Mesenchymal stem cell (in vitro differentiated cells and primary cell): ENCODE data around the gene KRT10.

Experiments used
- DNase-seq: peaks from one replicate; pipeline ENCODE4 v3.0.0-alpha.2; 2013
- H2AFZ ChIP-seq: one replicate; pipeline ENCODE4 v1.6.1; 2013; ENCODE audit warnings: low read depth, mild to moderate bottlenecking, control low read depth, inconsistent platforms, low read length, moderate library complexity
- H2AK5ac ChIP-seq: 2 replicates; pipeline ENCODE4 v1.6.1; 2013; ENCODE audit warnings: low read length, moderate library complexity, mild to moderate bottlenecking, inconsistent platforms; ENCODE audit not compliant: severe bottlenecking
- H2BK120ac ChIP-seq: one replicate; pipeline ENCODE4 v1.6.1; 2013; ENCODE audit warnings: low read depth, mild to moderate bottlenecking, inconsistent platforms, low read length, moderate library complexity
- H2BK12ac ChIP-seq, 2 experiments: one replicate each; pipeline ENCODE4 v1.6.1; 2013; ENCODE audit warnings: inconsistent platforms in 2 of 2, low read length in 2 of 2, mild to moderate bottlenecking in 2 of 2, moderate library complexity in 2 of 2, control low read depth in 1 of 2
- H2BK15ac ChIP-seq: one replicate; pipeline ENCODE4 v1.6.1; 2013; ENCODE audit warnings: mild to moderate bottlenecking, low read depth, inconsistent platforms; ENCODE audit not compliant: poor library complexity, severe bottlenecking
- H2BK5ac ChIP-seq: 2 replicates; pipeline ENCODE4 v1.6.1; 2013; ENCODE audit warnings: low read depth, mild to moderate bottlenecking, low read length, control low read depth, inconsistent platforms; ENCODE audit not compliant: poor library complexity, severe bottlenecking
- H3K14ac ChIP-seq, 2 experiments: one replicate each; pipeline ENCODE4 v1.6.1; 2013; ENCODE audit warnings: inconsistent platforms in 2 of 2, low read length in 2 of 2, control low read depth in 1 of 2, mild to moderate bottlenecking in 1 of 2, moderate library complexity in 1 of 2
- H3K18ac ChIP-seq, 2 experiments: one replicate each; pipeline ENCODE4 v1.6.1; 2013; ENCODE audit warnings: inconsistent platforms in 2 of 2, low read length in 2 of 2, control low read depth in 1 of 2, low read depth in 1 of 2, mild to moderate bottlenecking in 1 of 2
- H3K23ac ChIP-seq, 2 experiments: one replicate each; pipeline ENCODE4 v1.6.1; 2013; ENCODE audit warnings: inconsistent platforms in 2 of 2, low read length in 2 of 2, mild to moderate bottlenecking in 2 of 2, moderate library complexity in 2 of 2, control low read depth in 1 of 2
- H3K27ac ChIP-seq: 2 replicates; pipeline ENCODE4 v1.5.1; 2013; ENCODE audit warnings: mild to moderate bottlenecking, moderate library complexity, low read length, control low read depth, inconsistent platforms; ENCODE audit not compliant: poor library complexity, severe bottlenecking
- H3K27me3 ChIP-seq, 2 experiments: 2 replicates each; pipeline versions ENCODE4 v1.6.1 to v1.7.0; 2013; ENCODE audit warnings: low read length in 2 of 2, mild to moderate bottlenecking in 2 of 2, moderate library complexity in 2 of 2, control low read depth in 1 of 2, inconsistent platforms in 1 of 2; ENCODE audit not compliant: control insufficient read depth in 1 of 2, insufficient read depth in 1 of 2
- H3K36me3 ChIP-seq, 2 experiments: 2 replicates each; pipeline versions ENCODE4 v1.6.1 to v1.7.0; 2013; ENCODE audit warnings: low read length in 2 of 2, control low read depth in 1 of 2, inconsistent platforms in 1 of 2, low read depth in 1 of 2, mild to moderate bottlenecking in 1 of 2; ENCODE audit not compliant: insufficient read depth in 2 of 2, control insufficient read depth in 1 of 2
- H3K4ac ChIP-seq, 2 experiments: one replicate each; pipeline ENCODE4 v1.6.1; 2013; ENCODE audit warnings: inconsistent platforms in 2 of 2, low read length in 2 of 2, mild to moderate bottlenecking in 2 of 2, moderate library complexity in 2 of 2, control low read depth in 1 of 2, low read depth in 1 of 2
- H3K4me1 ChIP-seq: 2 replicates; pipeline ENCODE4 v1.6.1; 2013; ENCODE audit warnings: low read depth, low read length, control low read depth; ENCODE audit not compliant: control insufficient read depth, insufficient read depth
- H3K4me2 ChIP-seq: 2 replicates; pipeline ENCODE4 v1.6.1; 2013; ENCODE audit warnings: low read length, mild to moderate bottlenecking, inconsistent platforms; ENCODE audit not compliant: poor library complexity, severe bottlenecking
- H3K4me3 ChIP-seq, 2 experiments: 2 replicates each; pipeline versions ENCODE4 v1.5.1 to v1.7.0; 2013; ENCODE audit warnings: low read length in 2 of 2, mild to moderate bottlenecking in 2 of 2, control low read depth in 1 of 2, low read depth in 1 of 2; ENCODE audit not compliant: insufficient read depth in 1 of 2
- H3K79me1 ChIP-seq: replicated peaks from 2 replicates; pipeline ENCODE4 v1.6.1; 2013; ENCODE audit warnings: mild to moderate bottlenecking, control low read depth, low read length, inconsistent platforms; ENCODE audit not compliant: poor library complexity, severe bottlenecking
- H3K9ac ChIP-seq: 2 replicates; pipeline ENCODE4 v1.7.0; 2013; ENCODE audit warnings: mild to moderate bottlenecking, low read length, moderate library complexity
- H3K9me3 ChIP-seq: 2 replicates; pipeline ENCODE4 v1.7.0; 2013; ENCODE audit warnings: mild to moderate bottlenecking, low read length; ENCODE audit not compliant: control insufficient read depth
- H4K8ac ChIP-seq: one replicate; pipeline ENCODE4 v1.6.1; 2013; ENCODE audit warnings: inconsistent platforms, mild to moderate bottlenecking, low read length, moderate library complexity
- H4K91ac ChIP-seq: one replicate; pipeline ENCODE4 v1.6.1; 2013; ENCODE audit warnings: mild to moderate bottlenecking, low read length, inconsistent platforms
- WGBS: methylation state at CpG from one replicate; pipeline ENCODE4 v1.1.7; 2013; ENCODE audit warnings: mixed read lengths; 5-methylcytosine and 5-hydroxymethylcytosine counted together

Gene KRT10

DNA sequence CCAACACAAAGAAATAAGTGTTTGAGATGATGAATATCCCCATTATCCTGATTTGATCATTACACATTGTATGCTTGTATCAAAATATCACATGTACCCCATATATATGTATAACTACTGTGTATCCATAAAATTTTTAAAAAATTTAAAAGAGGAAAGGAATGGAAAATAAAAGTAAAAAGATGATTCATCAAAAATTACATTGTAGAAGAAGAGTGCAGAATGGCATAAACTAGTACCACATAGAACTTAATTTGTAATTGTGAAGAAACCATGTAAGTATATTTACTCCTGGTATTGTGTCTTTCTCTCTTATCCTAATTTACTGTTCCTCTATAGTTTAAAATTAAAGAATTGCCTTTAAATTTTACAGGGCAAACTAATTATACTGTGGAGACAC is 11.5 kb upstream of the KRT10 start:
- Histone ChIP-seq H2BK12ac (no peak overlapping the region), H3K79me1 (peaks cover 7% of the 10 kb centered on the region)

DNA sequence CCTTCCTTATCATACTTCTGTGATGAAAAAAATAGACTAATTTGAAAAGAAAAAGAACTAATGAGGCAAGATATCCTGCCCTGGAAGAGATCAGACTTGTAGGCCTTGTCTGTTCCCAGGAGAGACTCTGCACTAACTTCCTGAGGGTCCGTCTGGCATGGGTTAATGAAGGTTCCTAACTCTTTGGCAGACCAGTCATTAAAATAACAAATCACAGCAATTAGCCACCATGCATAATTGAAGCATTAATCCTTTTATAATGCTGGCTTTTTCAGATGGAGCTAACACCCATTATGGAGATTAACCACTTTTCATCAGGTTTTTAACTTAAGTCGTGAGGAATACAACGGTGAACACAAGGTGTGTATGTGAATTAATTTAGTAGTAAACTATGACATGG is 10.4 kb upstream of the KRT10 start:
- 77% methylated on average over 1 of the region's 3 CpGs for WGBS
- H3K18ac ChIP-seq: no peak overlapping the region
- no peak overlapping the region for H2AK5ac ChIP-seq
- no peak overlapping the region for H4K91ac ChIP-seq
- no peak for DNase-seq
- no peaks in the 10 kb centered on the region for H3K27me3 ChIP-seq
- no peak overlapping the region for H2BK5ac ChIP-seq
- H4K8ac ChIP-seq: no peak overlapping the region
- no peak overlapping the region for H3K4me2 ChIP-seq
- H3K4me1 ChIP-seq: no peaks in the 10 kb centered on the region
- no peak overlapping the region for H3K4me3 ChIP-seq
- no peak overlapping the region for H3K27ac ChIP-seq
- no peak overlapping the region for H3K9ac ChIP-seq
- no peak overlapping the region for H3K14ac ChIP-seq
- peaks cover 7 to 19% of the 10 kb centered on the region in 2 experiments for H3K36me3 ChIP-seq
- H3K4ac ChIP-seq: no peak overlapping the region
- H3K9me3 ChIP-seq: no peaks in the 10 kb centered on the region
- H2BK12ac ChIP-seq: no peak overlapping the region
- no peak overlapping the region for H2AFZ ChIP-seq
- H3K23ac ChIP-seq: no peak overlapping the region
- H2BK120ac ChIP-seq: no peak overlapping the region
- peaks cover 7% of the 10 kb centered on the region for H3K79me1 ChIP-seq
- H2BK15ac ChIP-seq: no peak overlapping the region

More for the DNA sequence above, 11.5 kb upstream of the KRT10 start:
- Histone ChIP-seq H3K27ac (no peak overlapping the region), H3K4me2 (no peak overlapping the region), H2AFZ (no peak overlapping the region), H3K4me1 (no peaks in the 10 kb centered on the region), H3K27me3 (no peaks in the 10 kb centered on the region), H2AK5ac (no peak overlapping the region), H2BK5ac (no peak overlapping the region), H3K9ac (no peak overlapping the region), H3K14ac (no peak overlapping the region), H2BK120ac (no peak overlapping the region), H3K9me3 (no peaks in the 10 kb centered on the region), H4K8ac (no peak overlapping the region), H4K91ac (no peak overlapping the region), H3K18ac (no peak overlapping the region), H3K4me3 (no peak overlapping the region), H2BK15ac (no peak overlapping the region), H3K36me3 (peaks cover 7 to 19% of the 10 kb centered on the region in 2 experiments), H3K23ac (no peak overlapping the region), H3K4ac (no peak overlapping the region)
- DNase-seq: no peak

DNA sequence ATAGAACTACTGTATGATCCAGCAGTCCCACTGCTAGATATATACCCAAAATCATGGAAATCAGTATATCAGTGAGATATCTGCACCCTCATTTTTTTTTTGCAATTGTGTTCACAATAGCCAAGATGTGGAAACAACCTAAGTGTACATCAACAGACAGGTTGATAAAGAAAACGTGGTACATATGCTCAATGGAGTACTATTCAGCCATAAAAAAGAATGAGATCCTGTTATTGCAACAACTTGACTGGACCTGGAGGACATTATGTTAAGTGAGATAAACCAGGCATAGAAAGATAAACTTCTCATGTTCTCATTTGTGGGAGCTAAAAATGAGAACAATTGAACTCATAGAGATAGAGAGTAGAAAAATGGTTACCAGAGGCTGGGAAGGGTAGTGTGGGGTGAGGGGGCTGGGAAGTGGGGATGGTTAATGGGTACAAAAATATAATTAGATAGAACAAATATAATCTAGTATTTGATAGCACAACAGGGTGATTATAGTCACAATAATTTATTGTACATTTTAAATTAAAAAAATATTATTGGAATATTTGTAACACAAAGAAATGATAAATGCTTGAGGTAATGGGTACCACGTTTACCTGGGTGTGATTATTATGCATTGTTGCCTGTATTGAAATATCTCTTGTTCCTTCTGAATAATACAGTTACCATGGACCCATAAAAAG is 7.8 kb upstream of the KRT10 start:
- no peak overlapping the region for H2BK15ac ChIP-seq
- H3K4me1 ChIP-seq: no peaks in the 10 kb centered on the region
- whole genome bisulfite sequencing: 100% methylated on average over 1 of the region's 2 CpGs

DNA sequence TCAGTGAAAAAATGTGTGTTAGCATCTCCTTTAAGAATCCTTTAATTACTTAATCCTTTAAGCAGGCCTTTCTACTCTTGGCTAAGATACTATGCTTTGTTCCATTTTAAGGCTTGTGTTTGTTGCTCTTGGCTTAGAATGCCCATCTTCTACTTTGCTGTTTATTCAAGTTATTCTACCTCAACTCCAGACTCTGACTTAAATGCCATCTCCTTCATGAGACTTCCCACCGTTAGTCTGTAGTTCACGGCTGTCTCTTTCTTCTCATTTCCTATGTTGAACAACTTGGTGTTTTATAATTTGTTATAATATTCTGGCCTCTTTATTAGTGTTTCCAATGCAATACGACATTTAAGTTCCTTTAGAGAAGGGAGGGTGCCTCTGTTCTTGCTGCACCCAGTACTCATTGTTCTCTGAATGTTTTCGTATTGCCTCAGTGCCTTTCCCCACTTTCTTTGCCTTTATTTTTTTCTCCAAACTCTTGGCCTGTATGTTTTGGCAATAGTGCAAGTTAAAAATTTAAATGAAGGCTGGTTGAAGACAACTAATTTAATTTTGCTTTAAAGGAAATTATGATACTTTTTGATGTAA is 6.1 kb upstream of the KRT10 start:
- no peak overlapping the region for H3K23ac ChIP-seq
- H2AFZ ChIP-seq: no peak overlapping the region
- H3K14ac ChIP-seq: no peak overlapping the region
- no peak overlapping the region for H2BK5ac ChIP-seq
- no peak overlapping the region for H3K9ac ChIP-seq
- H3K27ac ChIP-seq: no peak overlapping the region
- H3K18ac ChIP-seq: no peak overlapping the region
- no peak overlapping the region for H2BK15ac ChIP-seq
- no peak overlapping the region for H4K8ac ChIP-seq
- no peak overlapping the region for H4K91ac ChIP-seq
- no peak overlapping the region for H3K4ac ChIP-seq
- H2BK12ac ChIP-seq: no peak overlapping the region
- no peak overlapping the region for H3K4me3 ChIP-seq
- no peaks in the 10 kb centered on the region for H3K4me1 ChIP-seq
- peaks cover 0 to 2% of the 10 kb centered on the region in 2 experiments for H3K36me3 ChIP-seq
- H2BK120ac ChIP-seq: no peak overlapping the region
- H2AK5ac ChIP-seq: no peak overlapping the region
- H3K9me3 ChIP-seq: no peaks in the 10 kb centered on the region
- H3K79me1 ChIP-seq: peaks cover 12% of the 10 kb centered on the region
- no peak overlapping the region for H3K4me2 ChIP-seq
- no peaks in the 10 kb centered on the region for H3K27me3 ChIP-seq
- no peak for DNase-seq
- 60% methylated on average over 1 of the region's 4 CpGs for WGBS

More for the DNA sequence above, 7.8 kb upstream of the KRT10 start:
- H3K9ac ChIP-seq: no peak overlapping the region
- no peak overlapping the region for H3K4me2 ChIP-seq
- no peak overlapping the region for H3K14ac ChIP-seq
- H3K36me3 ChIP-seq: peaks cover 7 to 16% of the 10 kb centered on the region in 2 experiments
- no peak overlapping the region for H2BK12ac ChIP-seq
- no peak overlapping the region for H4K91ac ChIP-seq
- no peak overlapping the region for H3K4me3 ChIP-seq
- no peak overlapping the region for H3K23ac ChIP-seq
- no peaks in the 10 kb centered on the region for H3K9me3 ChIP-seq
- H3K27me3 ChIP-seq: no peaks in the 10 kb centered on the region
- DNase-seq: no peak
- no peak overlapping the region for H2BK5ac ChIP-seq
- H2BK120ac ChIP-seq: no peak overlapping the region
- no peak overlapping the region for H3K4ac ChIP-seq
- H3K18ac ChIP-seq: no peak overlapping the region
- H2AFZ ChIP-seq: no peak overlapping the region
- peaks cover 15% of the 10 kb centered on the region for H3K79me1 ChIP-seq
- H2AK5ac ChIP-seq: no peak overlapping the region
- no peak overlapping the region for H4K8ac ChIP-seq
- no peak overlapping the region for H3K27ac ChIP-seq
